GM12801 (cell line): ENCODE data around the gene TSEN15.

Experiments used
- CTCF ChIP-seq: IDR thresholded peaks from one replicate; pipeline ENCODE4 v1.5.1; 2011; ENCODE audit warnings: control low read depth; ENCODE audit not compliant: insufficient read length; ENCODE audit errors: extremely low read depth

Gene TSEN15

GRCh38 chr1:184093071-184093470, 41.5 kb downstream of the TSEN15 start:
- TF ChIP-seq CTCF: no peak

DNA sequence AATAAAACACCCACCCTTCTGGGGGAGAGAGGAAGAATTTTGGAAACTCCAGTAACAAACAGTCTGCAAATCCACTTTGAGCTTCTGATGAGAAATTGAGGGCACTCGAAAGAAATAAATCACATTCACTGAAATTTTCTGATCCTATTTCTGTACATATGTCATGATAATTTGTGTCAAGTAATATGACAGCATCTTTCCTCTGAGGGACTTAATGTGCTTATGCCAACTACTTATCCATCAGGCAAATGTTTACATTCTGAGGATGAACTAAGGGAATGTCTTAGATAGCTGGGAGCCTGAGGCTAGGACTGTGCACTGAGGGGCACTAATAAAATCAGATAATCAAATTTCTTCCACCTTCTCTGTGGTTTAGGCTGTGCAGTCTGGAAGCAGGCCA, 44.5 kb downstream of the TSEN15 start:
- TF ChIP-seq CTCF: no peak

- TF ChIP-seq CTCF: no peak
Observed at GRCh38 chr1:184101141-184101540, 49.6 kb downstream of the TSEN15 start.

DNA sequence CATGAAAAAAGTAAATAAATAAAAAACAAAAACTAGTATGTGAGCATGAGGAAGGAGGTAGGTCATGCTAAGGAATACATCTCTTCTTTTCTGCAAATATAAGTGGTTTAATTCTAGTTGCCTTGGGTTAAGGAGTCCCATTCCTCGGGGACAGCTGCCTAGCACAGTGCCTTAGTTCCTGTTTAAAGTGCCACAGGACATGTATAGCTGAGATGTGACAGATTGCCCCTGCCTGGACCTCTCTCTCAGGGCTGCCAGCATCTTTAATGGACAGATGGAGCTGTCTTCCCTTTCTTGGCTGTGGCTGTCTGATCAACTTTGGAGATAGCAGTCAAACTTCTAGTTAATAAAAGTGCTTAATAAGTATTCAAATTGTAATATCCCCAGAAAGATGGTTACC, 50.0 kb downstream of the TSEN15 start:
- TF ChIP-seq CTCF: no peak

- no peak for TF ChIP-seq CTCF
Observed at GRCh38 chr1:184110272-184111204, 59.0 kb downstream of the TSEN15 start.

DNA sequence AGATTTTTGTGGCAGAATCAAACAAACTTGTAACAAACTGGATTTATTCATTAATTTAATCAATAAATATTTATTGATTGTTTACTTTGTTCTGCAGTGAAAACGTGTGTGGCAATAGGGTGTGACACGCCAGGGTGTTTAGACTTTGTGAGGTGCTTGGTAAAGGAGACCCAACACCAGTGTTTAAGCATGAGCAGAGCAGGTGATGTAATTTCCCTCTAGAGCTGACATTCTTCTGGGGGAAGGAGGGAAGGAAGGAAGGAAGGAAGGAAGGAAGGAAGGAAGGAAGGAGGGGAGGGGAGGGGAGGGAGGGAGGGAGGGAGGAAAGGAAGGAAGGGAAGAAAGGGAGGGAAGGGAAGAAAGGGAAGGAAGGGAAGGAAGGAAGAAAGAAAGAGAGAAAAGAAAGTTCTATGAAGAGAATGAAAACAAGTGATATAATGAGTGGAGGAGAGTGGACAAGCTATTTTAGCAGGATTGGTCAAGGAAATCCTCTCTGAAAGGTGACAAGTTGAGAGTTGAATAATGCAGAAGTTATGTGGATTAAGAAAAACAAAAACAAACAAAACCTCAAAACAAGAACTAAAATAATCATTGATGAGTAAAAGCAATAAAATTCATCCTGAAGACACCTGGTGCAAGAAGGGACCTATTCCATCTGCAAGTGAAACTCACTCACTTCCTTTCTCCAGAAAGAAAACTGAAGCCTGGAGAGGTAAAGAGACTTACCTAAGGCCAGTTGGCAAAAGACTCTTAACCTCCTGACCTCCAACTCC, 60.8 kb downstream of the TSEN15 start:
- TF ChIP-seq CTCF: no peak

- no peak for TF ChIP-seq CTCF
Observed at GRCh38 chr1:184113251-184113650, 61.7 kb downstream of the TSEN15 start.
